HepG2 (cell line): ENCODE data around the gene CTDNEP1. TPM values are rescaled to one million over a fixed set of nuclear protein-coding genes. Genes with fewer than 3 reads are reported as not detected.

Experiments
- ARID3A ChIP-seq: IDR thresholded peaks from 2 replicates; pipeline ENCODE4 v1.6.1; 2012; ENCODE audit warnings: low read depth, low read length, improper control_type of control experiment
- KAT7 ChIP-seq: IDR thresholded peaks from 2 replicates; pipeline ENCODE4 v1.6.1; 2018; ENCODE audit warnings: borderline replicate concordance, missing compliant biosample characterization
- LRRFIP1 ChIP-seq: sonication (generic); formaldehyde crosslinking; conservative IDR thresholded peaks from 2 replicates; pipeline ENCODE4 v1.4.0; 2020; ENCODE audit warnings: missing genetic modification reagents
- MBNL3 ChIP-seq: fragments of 250-450 bp; sonication (Bioruptor Pico); conservative IDR thresholded peaks from 2 replicates; pipeline ENCODE4 v1.8.0; 2022; ENCODE audit warnings: mild to moderate bottlenecking, inconsistent platforms
- NFKB2 ChIP-seq: sonication (generic); formaldehyde crosslinking; IDR thresholded peaks from 2 replicates; pipeline ENCODE4 v1.4.0; 2020; ENCODE audit warnings: missing genetic modification reagents, borderline replicate concordance
- RBAK ChIP-seq: sonication (generic); formaldehyde crosslinking; IDR thresholded peaks from 2 replicates; pipeline ENCODE4 v1.5.1; 2020; ENCODE audit warnings: mild to moderate bottlenecking, missing genetic modification reagents
- RCOR2 ChIP-seq: IDR thresholded peaks from 2 replicates; pipeline ENCODE4 v1.6.1; 2016; ENCODE audit warnings: missing biosample characterization, missing genetic modification reagents
- RFXANK ChIP-seq: IDR thresholded peaks from 2 replicates; pipeline ENCODE4 v1.6.1; 2016
- SALL1 ChIP-seq: sonication (generic); formaldehyde crosslinking; IDR thresholded peaks from 2 replicates; pipeline ENCODE4 v1.8.0; 2022; ENCODE audit warnings: mild to moderate bottlenecking, missing genetic modification reagents
- SKI ChIP-seq: fragments of 450-650 bp; IDR thresholded peaks from one replicate; pipeline ENCODE4 v1.6.1; 2018; ENCODE audit warnings: mild to moderate bottlenecking; ENCODE audit not compliant: partially characterized antibody
- ZBTB39 ChIP-seq: sonication (generic); formaldehyde crosslinking; IDR thresholded peaks from 2 replicates; pipeline ENCODE4 v1.5.0; 2020; ENCODE audit warnings: missing genetic modification reagents
- ZFP1 ChIP-seq: IDR thresholded peaks from 2 replicates; pipeline ENCODE4 v1.6.1; 2016
- ZGPAT ChIP-seq: IDR thresholded peaks from 2 replicates; pipeline ENCODE4 v1.6.1; 2016; ENCODE audit warnings: mild to moderate bottlenecking
- ZNF383 ChIP-seq: sonication (generic); formaldehyde crosslinking; IDR thresholded peaks from 2 replicates; pipeline ENCODE4 v1.4.0; 2020; ENCODE audit warnings: missing genetic modification reagents, mild to moderate bottlenecking, borderline replicate concordance
- ZNF619 ChIP-seq: sonication (generic); formaldehyde crosslinking; IDR thresholded peaks from 2 replicates; pipeline ENCODE4 v1.4.0; 2020; ENCODE audit warnings: mild to moderate bottlenecking, missing genetic modification reagents
- ZNF841 ChIP-seq: sonication (generic); formaldehyde crosslinking; IDR thresholded peaks from 2 replicates; pipeline ENCODE4 v1.8.1; 2023; ENCODE audit warnings: missing genetic modification reagents, borderline replicate concordance
- polyA plus RNA-seq, 8 experiments: library from polyadenylated mRNA; depleted of rRNA in 3 of 8; stranded (reverse) in 7 of 8; unstranded in 1 of 8; fragments of >200 nt; fragmentation: Illumina TruSeq in 4 of 8; extraction: Trizol in 4 of 8; gene quantifications; 2 replicates each; pipeline versions ENCODE4 v1.2.1 to v1.2.3, GENCODE V29; 2011 to 2016; ENCODE audit warnings: low read depth in 4 of 8, missing spikeins in 1 of 8, mixed read lengths in 1 of 8; ENCODE audit not compliant: insufficient read depth in 1 of 8
- total RNA-seq, 5 experiments: library from RNA; depleted of rRNA; stranded (reverse); fragments of >200 nt; fragmentation: Illumina TruSeq; extraction: Trizol; gene quantifications; 2 replicates each; pipeline ENCODE4 v1.2.3, GENCODE V29; 2016; ENCODE audit warnings: low read depth in 1 of 5
- TF ChIP-seq, protein P1 (sequence below): sonication (generic); formaldehyde crosslinking; IDR thresholded peaks from 2 replicates; pipeline ENCODE4 v1.8.0; 2022; ENCODE audit warnings: low read depth, missing genetic modification reagents
- TF ChIP-seq, protein P2 (sequence below): sonication (generic); formaldehyde crosslinking; IDR thresholded peaks from 2 replicates; pipeline ENCODE4 v1.5.0; 2020; ENCODE audit warnings: missing genetic modification reagents, mild to moderate bottlenecking, borderline replicate concordance

The CTDNEP1 gene
- total and polyA plus RNA-seq, 2 of the 13 experiments (the other 11 are each of a cell fraction or from before 2014, with no cell fraction given) = 19.8 to 118 TPM

DNA sequence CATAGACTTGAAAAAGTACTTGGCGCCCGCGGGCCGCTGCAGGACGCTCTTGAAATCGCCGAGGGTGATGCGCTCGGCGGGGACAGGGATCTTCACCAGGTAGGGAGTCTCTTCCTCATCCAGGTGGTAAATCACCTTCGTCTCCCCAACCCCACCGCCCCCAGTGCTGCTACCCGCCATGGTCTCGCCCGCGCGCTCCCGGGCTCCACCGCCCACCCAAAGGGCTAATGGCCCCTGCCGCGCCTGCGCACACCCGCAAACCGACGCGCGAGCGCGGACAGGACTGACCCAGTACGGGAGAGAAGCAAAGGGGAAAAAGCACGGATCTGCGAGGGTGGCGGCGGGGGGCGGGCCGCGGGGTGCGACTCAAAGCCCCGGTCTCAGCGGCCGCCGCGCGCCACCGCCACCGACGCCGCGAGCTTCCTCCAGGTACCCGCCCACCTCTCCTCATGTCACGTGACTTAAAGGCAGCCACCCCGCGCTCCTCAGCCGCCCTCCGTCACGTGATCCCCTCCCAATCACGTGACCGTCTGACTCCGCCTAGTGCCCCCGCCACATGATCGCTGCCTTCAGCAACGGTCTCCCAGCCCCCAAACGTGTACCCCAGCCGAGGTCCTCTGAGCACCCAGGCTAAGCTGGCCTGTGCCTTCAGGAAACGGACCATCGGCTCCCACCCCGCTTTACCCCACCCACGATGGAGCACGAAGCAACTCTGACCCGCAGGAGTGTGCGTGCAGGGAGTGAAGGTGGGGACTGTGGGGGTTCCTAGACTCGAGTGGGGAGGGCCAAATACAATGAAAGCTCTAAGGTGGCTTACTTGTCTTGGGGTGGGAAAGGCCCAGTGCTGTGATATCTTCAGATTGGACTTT, 17.2 kb downstream of the CTDNEP1 start, which contains the start of gene DVL2 (continued):
- TF ChIP-seq, protein P1, sequence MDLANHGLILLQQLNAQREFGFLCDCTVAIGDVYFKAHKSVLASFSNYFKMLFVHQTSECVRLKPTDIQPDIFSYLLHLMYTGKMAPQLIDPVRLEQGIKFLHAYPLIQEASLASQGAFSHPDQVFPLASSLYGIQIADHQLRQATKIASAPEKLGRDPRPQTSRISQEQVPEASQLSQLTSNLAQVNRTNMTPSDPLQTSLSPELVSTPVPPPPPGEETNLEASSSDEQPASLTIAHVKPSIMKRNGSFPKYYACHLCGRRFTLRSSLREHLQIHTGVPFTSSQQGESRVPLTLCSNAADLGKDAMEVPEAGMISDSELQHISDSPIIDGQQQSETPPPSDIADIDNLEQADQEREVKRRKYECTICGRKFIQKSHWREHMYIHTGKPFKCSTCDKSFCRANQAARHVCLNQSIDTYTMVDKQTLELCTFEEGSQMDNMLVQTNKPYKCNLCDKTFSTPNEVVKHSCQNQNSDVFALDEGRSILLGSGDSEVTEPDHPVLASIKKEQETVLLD (CRISPR knock-in tag) = peak; percentile 96
- no peak for TF ChIP-seq ZNF619
- TF ChIP-seq RBAK (CRISPR knock-in tag) = 0 out of 2 replicates have a peak, but pooled peaks have one; percentile 9
- TF ChIP-seq MBNL3 = peak; percentile 90; the same call in 1 of the 2 replicates
- no peak for TF ChIP-seq LRRFIP1 (CRISPR knock-in tag)
- TF ChIP-seq, protein P2, sequence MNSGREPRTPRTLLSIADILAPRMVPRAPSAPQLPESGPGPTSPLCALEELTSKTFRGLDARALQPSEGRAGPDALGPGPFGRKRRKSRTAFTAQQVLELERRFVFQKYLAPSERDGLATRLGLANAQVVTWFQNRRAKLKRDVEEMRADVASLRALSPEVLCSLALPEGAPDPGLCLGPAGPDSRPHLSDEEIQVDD (CRISPR knock-in tag) = peak; percentile 94
- peak; percentile 79; the same call in 1 of the 2 replicates for TF ChIP-seq KAT7 (CRISPR knock-in tag)
- TF ChIP-seq ZFP1 (CRISPR knock-in tag) = no peak
- TF ChIP-seq ZNF841 (CRISPR knock-in tag) = no peak
- no peak for TF ChIP-seq RFXANK (CRISPR knock-in tag)
- peak; percentile 67; the same call in 1 of the 2 replicates for TF ChIP-seq SALL1 (CRISPR knock-in tag)
- TF ChIP-seq RCOR2 (CRISPR knock-in tag) = no peak
- TF ChIP-seq SKI = peak; percentile 77
- no peak for TF ChIP-seq ARID3A
- TF ChIP-seq ZGPAT (CRISPR knock-in tag) = peak; percentile 90
- TF ChIP-seq ZNF383 (CRISPR knock-in tag) = peak; percentile 63; the same call in 1 of the 2 replicates
- TF ChIP-seq ZBTB39 = no peak
- TF ChIP-seq NFKB2 (CRISPR knock-in tag) = peak; percentile 78; the same call in 1 of the 2 replicates
